Ovary (tissue), 9 donors: Measurements from ENCODE around the gene ARHGAP45. TPM values are rescaled to one million over a fixed set of nuclear protein-coding genes. Genes with fewer than 3 reads are reported as not detected.

ENCODE experiments used
- DNase-seq, 5 donors: peaks; one replicate each; pipeline ENCODE4 v3.0.0-alpha.2; 2019 to 2020
- H3K27ac ChIP-seq, 2 donors: fragments of 200-600 bp; one replicate each; pipeline versions ENCODE4 v1.5.1 to v1.8.0; 2019 to 2022
- H3K27me3 ChIP-seq: fragments of 200-600 bp; one replicate; pipeline ENCODE4 v1.8.0; 2022
- H3K36me3 ChIP-seq: fragments of 200-600 bp; sonication (generic); one replicate; pipeline ENCODE4 v1.5.1; 2019
- H3K4me1 ChIP-seq: one replicate; pipeline ENCODE4 v1.8.1; 2013; ENCODE audit warnings: mild to moderate bottlenecking, moderate library complexity; ENCODE audit not compliant: insufficient read depth
- H3K4me3 ChIP-seq: fragments of 200-600 bp; sonication (generic); one replicate; pipeline ENCODE4 v1.5.1; 2017
- H3K9me3 ChIP-seq, 2 donors: fragments of 200-600 bp in 1 of 2; sonication (generic) in 1 of 2; one replicate each; pipeline versions ENCODE4 v1.5.1 to v1.8.1; 2013 to 2019; ENCODE audit warnings: mild to moderate bottlenecking in 1 of 2, moderate library complexity in 1 of 2
- CTCF ChIP-seq, 3 donors: fragments of 450-650 bp in 2 of 3; fragments of 200-600 bp in 1 of 3; IDR thresholded peaks; one replicate each; pipeline versions ENCODE4 v1.5.1 to v1.8.0; 2016 to 2022; ENCODE audit warnings: antibody characterized with exemption in 3 of 3, mild to moderate bottlenecking in 1 of 3
- EP300 ChIP-seq: sonication (generic); formaldehyde crosslinking; IDR thresholded peaks from one replicate; pipeline ENCODE4 v1.6.1; 2017; ENCODE audit warnings: antibody characterized with exemption
- POLR2A ChIP-seq: fragments of 450-650 bp; IDR thresholded peaks from one replicate; pipeline ENCODE4 v1.6.1; 2017; ENCODE audit warnings: antibody characterized with exemption, mild to moderate bottlenecking, moderate library complexity
- WGBS, 3 donors: extraction: QIAGEN DNeasy Blood & Tissue Kit in 1 of 3; methylation state at CpG; one replicate each; pipeline versions ENCODE4 v1.1.5 to v1.1.7; 2013 to 2017; 5-methylcytosine and 5-hydroxymethylcytosine counted together
- intact Hi-C, 4 donors: fragments of 100-400 bp; cut with DNase I; formaldehyde crosslinking; loops; one replicate each; pipeline versions ENCODE4 v1.11.0 to v1.15.1; 2022 to 2023
- polyA plus RNA-seq, 2 donors: library from polyadenylated mRNA; stranded (reverse); fragments of 200-250 nt in 1 of 2; fragments of 350-450 nt in 1 of 2; fragmentation: Illumina TruSeq in 1 of 2; extraction: RNeasy Lipid Tissue Mini Kit (QIAGEN cat#74804) in 1 of 2; gene quantifications; one replicate each; pipeline ENCODE4 v1.2.3, GENCODE V29; 2013 to 2014
- total RNA-seq, 7 donors: library from RNA; depleted of rRNA in 2 of 7; stranded (reverse); fragments of >200 nt in 2 of 7; fragmentation: NEBNext Ultra II Directional in 3 of 7; extraction: Animal tissue kit (Norgen Biotek cat#: 25700) in 3 of 7; gene quantifications; one replicate each; pipeline versions ENCODE4 v1.1.0 to v1.2.4, GENCODE V29; 2016 to 2023
- donor health status: DM: no; HTN: no; CAD: no; lungs with moderate emphysema.
- donor health status: DM: no; HTN: no; CAD: no.
- donor health status: Bipolar disorder and iron deficiency.
- donor health status: DM: yes; HTN: yes; CAD: no.
- donor health status: DM: no; HTN: no; CAD: no.
- donor health status: DM: yes; HTN: yes; CAD: no.

Gene ARHGAP45
- total and polyA plus RNA-seq, 9 donors: 1.0 to 10.6 (median 7.0) TPM

GRCh38 chr19:1063030-1063908 lies 3.7 kb upstream of the ARHGAP45 start:
- intact Hi-C loops: no loop called here
- WGBS, 3 donors: 67 to 90% (median 83%) methylated on average over 37 of the region's 37 CpGs
- Histone ChIP-seq H3K27me3 (peaks cover 12% of the 10 kb centered on the region), H3K9me3 (peaks cover 4% of the 10 kb centered on the region in 2 donors), H3K36me3 (no peaks in the 10 kb centered on the region), H3K4me1 (no peaks in the 10 kb centered on the region), H3K27ac (no peak overlapping the region), H3K4me3 (no peak overlapping the region)
- TF ChIP-seq POLR2A (no peak), EP300 (no peak), CTCF (IDR thresholded peaks at IDR 0.05) (no peak)
- peak in 1 of 5 donors; percentile 21 for DNase-seq

- no peak for TF ChIP-seq POLR2A
- TF ChIP-seq CTCF (IDR thresholded peaks at IDR 0.05): no peak
- TF ChIP-seq EP300: no peak
- no peak overlapping the region for H3K4me3 ChIP-seq
- H3K27ac ChIP-seq: no peak overlapping the region
- WGBS, 3 donors: 54 to 83% (median 68%) methylated on average over 37 of the region's 37 CpGs
- peaks cover 15% of the 10 kb centered on the region for H3K27me3 ChIP-seq
- DNase-seq: peak in 1 of 5 donors; percentile 22
- H3K36me3 ChIP-seq: no peaks in the 10 kb centered on the region
- H3K4me1 ChIP-seq: no peaks in the 10 kb centered on the region
- intact Hi-C loops: no loop called here
- no peaks in the 10 kb centered on the region for H3K9me3 ChIP-seq
Observed at GRCh38 chr19:1063909-1064660, 2.9 kb upstream of the ARHGAP45 start.

- TF ChIP-seq EP300: no peak
- peak in 2 of 3 donors; percentile 55 to 60 for TF ChIP-seq CTCF (IDR thresholded peaks at IDR 0.05)
- no peak for TF ChIP-seq POLR2A
- no peaks in the 10 kb centered on the region for H3K36me3 ChIP-seq
- peaks cover 15% of the 10 kb centered on the region for H3K27me3 ChIP-seq
- peak in 2 of 5 donors; percentile 56 to 73 for DNase-seq
- no peaks in the 10 kb centered on the region for H3K9me3 ChIP-seq
- 5 to 11% (median 6%) methylated on average over 46 to 60 of the region's 60 CpGs for WGBS, 3 donors
- no peak overlapping the region for H3K27ac ChIP-seq
- H3K4me3 ChIP-seq: no peak overlapping the region
- H3K4me1 ChIP-seq: no peaks in the 10 kb centered on the region
- intact Hi-C loops: no loop called here
Observed at GRCh38 chr19:1064661-1065605, 2.0 kb upstream of the ARHGAP45 start.
